ENCODE data around the gene HOXC12.
A peak's percentile ranks its signal among the peaks of the same experiment; 100 is the strongest.

HOXC12 gene

DNA sequence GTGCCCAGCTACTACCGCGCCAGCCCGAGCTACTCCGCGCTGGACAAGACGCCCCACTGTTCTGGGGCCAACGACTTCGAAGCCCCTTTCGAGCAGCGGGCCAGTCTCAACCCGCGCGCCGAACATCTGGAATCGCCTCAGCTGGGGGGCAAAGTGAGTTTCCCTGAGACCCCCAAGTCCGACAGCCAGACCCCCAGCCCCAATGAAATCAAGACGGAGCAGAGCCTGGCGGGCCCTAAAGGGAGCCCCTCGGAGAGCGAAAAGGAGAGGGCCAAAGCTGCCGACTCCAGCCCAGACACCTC is 30.9 kb downstream of the HOXC12 start:
- DNase-seq, result no peak

DNA sequence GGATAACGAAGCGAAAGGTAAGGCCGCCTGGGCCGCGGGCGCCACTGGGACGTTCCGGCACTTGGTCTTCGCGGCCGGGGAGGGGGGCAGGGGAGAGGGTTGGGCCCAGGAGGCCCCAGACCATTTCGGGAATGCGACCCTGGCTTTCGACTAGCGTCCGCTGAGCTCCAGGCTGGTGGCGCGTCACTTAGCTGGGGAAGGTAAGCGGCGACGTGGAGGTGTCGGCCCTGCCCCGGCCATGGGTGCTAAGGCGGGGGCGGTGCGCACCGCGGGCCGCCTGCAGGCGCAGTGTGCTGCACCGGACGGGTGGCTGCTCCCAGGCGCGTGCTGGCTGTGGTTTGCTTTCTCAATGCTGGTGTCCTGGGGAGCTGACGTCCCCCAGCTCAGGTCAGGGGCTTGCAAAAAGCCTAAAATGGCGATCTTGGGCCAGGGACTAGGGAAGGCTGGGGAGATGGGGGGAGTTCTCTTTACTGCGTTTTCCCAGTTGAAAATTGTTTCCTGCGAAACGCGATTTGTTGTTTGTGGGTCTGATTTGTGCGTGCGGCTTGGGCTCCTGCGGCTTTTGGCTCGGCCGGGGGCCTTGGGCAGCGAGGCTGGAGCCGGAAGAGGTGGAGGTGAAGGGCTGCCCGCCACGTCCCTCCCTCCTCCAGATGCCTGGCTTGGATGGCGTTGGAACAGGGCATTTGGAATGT is 31.4 kb downstream of the HOXC12 start:
- DNase-seq, result no peak

DNA sequence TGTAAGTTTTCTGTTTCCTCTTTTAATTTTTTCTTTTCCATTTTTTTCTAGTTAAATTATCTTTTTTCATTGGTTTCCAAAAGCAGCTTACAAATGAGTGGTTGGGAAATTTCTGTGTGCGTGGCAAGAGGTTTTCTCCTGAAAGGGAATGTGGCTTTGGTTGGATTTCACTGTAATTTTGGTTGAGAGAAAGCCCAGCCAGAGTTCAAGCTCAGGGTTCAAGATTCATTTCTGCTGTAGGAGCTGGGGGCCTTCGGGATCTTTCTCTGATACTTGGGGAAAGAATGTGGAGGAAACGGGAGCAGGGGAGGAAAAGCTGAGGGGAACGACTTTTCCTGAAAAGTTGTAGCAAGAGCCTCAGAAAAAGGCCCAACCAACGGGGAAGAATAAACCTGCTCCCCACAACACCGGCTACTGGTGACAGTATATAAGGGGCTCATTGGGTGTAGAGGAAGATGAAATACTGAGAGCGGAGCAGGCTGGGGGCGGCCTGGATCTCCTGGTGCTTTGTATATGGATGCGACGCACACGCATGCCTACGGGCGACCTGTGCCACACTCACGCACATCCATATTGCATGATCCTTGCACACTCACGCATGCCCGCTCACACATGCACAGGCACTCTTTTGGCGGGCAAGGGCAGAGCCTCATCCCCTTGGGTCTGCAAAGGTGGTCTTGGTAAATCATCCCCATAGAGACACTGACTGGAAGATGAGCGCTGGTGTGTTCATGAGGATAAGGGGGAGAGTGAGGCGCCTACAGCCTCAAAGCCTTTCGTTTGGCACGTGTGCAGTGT is 32.2 kb downstream of the HOXC12 start:
- no peak for DNase-seq

DNA sequence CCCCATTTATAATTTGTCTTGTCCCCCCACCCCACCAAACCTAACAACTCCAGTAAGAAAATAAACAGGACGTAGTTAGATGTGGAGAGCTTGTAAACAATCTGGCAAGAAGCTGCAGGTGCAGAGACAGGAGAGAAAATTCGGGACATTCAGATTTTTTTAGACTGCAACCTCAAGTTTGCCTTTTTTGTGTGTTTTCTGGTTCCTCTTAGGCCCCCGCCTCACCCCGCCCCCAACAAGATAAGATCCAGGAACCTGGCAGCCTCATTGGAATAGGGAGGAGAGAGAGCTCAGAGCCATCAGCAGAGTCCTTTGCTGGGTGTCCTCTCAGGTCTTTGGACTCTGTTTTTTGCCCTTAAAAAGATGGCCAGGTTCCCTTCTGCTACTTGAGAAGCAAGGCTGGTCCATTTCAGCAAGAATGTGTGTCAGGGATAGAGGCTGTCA is 33.1 kb downstream of the HOXC12 start:
- no peak for DNase-seq

DNA sequence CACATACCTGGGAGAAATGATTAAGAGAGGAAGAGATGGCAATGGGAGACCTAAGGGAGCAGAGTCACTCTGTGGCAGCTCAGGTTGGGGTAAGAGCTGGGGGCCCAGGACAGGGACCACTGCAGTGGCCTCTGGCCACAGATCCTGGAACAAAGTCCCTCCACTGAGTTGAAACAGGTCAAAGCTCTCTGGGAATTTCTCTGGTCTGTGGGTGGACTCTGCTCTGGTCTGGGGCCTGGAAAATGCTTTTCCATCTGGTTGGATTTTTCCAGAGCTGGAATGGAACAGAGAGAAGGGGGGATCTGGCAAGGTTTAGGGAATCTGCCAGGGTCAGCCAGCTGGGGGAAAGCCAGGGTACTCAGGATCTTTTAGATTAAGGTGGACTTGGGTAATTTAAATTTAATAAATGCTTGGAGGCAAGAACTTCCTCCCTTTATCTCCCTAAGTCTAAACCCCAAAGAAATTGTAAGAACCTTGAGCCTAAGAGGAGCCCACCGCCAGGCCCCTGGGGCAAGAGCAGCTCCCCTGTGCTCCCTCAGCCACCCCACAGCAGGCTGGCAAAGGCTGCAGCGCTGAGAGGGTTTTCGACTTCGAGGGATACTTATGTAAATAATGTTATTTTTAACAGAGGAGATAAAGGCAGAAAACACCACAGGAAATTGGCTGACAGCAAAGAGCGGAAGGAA is 34.0 kb downstream of the HOXC12 start:
- no peak for DNase-seq

DNA sequence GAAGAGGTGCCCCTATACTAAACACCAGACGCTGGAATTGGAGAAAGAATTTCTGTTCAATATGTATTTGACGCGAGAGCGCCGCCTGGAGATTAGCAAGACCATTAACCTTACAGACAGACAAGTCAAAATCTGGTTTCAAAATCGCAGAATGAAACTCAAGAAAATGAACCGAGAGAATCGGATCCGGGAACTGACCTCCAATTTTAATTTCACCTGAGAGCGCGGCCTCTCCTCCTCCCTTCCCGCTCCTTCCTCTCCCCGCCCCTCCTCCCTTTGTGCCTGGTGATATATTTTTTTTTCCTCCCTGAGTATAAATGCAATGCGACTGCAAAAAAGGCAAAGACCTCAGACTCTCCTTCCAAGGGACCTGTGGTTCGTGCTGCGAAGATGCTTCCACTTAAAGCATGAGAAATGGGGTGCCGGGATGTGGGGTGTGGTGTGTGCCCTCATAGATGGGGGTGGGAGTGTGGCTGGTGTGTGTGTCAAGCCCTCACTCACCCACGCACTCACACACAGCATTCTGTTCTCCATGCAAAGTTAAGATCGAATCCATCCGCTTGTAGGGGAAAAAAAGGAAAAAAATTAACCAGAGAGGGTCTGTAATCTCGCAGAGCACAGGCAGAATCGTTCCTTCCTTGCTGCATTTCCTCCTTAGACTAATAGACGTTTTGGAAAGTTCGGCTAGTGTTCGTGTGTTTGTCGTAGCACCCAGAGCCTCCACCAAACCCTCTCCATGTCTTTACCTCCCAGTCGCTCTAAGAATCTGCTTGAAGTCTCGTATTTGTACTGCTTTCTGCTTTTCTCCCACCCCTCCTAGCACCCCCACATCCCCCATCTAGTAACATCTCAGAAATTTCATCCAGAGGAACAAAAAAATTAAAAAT is 34.8 kb downstream of the HOXC12 start:
- DNase-seq, result peak; percentile 77

DNA sequence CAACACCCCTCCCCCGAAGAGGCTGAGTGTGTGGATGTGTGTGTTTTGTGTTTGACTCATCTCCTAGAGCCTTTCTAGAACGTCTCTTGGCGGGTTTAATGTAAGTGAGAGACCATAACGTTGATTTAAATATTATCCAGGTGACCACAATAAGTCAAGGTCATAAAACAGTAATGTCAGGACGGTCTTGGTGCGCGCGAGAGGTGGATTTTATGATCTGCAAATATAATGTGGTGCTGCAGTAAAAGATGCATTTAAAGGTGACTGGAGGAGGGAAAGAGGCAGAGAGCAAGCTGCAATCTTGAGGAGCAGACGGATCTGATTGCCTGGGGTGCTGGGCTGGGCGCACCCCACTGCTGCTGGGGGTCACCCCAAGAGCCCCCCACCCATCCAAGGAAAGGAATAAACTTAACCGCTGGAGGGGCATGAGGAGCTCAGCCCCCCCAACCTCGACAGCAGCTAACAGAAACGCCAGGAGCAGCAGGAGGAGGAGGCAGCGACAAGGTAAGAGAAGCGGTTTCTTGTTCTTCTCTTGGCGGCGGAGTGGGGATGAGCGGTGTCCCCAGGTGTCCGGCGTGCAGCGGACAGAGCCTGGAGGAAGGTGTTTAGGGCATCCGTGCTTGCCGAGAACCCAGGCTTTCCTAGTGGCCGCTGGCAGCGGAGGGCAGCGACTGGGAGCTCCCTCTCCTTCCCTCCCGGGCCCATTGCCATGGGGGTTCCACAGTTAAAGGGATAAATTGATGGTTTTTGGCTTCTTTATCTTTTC is 35.8 kb downstream of the HOXC12 start:
- DNase-seq, result no peak

DNA sequence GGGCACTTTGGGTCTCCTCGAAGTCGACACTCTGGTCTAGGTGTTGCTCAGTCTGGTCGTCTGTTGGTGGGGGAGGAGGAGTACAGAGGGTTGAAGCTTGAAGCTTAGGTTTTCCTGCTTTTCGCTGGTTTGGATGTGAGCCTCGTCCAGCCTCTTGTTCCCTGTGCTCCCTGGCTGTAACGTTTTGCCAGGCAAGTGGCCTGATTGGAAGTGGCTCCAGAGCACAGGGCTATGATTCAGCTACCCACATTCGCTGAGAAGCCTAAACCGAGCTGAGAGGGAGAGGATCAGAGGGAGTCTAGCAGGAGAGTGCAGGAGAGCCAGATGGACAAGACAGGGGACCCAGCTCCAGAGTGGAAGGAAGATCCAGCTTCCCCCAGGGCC is 36.4 kb downstream of the HOXC12 start:
- DNase-seq, result peak; percentile 63

DNA sequence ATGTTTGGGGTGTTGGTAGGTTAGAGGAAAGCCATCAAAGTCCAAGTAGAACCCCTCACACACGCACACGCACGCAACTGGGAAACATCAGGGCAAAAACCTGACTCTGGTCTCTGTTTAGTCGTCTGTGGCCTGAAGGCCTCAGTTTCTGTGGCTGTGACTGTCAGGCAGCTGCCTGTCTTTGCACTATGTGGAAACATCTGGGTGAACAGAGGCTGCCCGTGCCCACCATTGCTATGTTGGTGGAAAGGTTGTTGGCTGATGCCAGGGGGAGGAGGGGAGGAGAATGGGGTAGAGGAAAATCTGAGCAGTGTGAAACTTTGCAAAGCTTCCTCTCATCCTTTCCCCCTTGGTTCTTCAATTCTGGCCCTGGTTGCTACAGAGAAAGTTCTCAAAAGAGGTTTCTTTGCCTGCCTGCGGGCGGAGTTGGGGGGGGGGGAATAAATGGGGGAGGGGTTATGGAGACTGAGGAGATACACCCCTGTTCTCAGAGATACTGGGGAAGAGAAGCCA is 37.7 kb downstream of the HOXC12 start:
- DNase-seq, result no peak

DNA sequence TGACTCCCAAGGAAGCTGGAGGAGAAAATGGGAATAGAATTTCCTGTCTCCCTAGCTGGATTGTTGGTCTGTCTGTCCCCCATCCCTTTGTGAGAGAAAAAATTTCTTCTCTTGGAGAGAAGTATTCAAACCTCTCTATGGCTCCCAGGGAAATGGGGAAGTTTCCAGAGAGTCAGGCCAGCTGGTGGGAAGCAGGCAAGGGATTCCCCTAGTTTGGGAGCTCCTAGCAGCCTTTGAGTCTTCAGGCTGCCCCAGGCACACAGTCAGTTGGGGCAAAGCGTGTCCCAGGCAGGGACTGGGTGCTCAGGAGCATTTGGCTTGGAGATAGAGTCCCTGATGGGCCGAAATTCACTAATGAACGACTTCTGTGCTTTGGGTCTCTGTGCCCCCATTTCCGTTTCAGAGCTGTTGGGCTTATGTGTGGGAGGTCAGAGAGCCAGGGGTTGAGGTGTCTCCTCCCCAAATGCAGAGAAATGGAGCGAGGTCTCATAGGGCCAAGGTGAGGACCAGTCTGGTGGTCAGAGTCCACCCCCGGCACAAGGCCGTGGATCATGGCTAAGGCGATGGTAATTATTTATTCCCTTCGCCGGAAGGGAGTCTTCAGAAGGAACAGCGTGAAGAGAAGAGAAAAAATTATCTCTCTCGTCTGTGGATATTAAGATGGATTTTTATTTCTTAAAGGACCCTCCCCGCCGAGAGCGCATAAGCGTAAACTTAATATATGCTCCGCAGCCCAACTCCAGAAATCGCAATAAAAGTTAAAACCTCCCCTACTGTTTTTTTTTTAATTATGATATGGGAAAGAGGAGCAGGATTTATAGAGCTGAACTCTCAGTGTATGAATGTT is 38.7 kb downstream of the HOXC12 start:
- DNase-seq, result no peak

DNA sequence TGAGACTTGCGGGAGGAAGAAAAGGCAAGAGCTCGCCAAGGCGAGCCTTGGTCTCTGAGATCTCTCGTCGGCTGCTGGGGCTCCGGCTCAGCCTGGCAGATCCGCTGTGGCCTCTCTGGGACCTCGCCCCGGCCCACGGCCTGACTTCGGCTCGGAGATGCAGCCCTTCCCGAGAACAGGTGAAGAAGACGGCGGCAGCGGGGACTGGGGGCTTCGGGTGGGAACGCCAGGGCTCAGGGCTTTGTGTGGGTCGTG is 39.2 kb downstream of the HOXC12 start:
- no peak for DNase-seq

DNA sequence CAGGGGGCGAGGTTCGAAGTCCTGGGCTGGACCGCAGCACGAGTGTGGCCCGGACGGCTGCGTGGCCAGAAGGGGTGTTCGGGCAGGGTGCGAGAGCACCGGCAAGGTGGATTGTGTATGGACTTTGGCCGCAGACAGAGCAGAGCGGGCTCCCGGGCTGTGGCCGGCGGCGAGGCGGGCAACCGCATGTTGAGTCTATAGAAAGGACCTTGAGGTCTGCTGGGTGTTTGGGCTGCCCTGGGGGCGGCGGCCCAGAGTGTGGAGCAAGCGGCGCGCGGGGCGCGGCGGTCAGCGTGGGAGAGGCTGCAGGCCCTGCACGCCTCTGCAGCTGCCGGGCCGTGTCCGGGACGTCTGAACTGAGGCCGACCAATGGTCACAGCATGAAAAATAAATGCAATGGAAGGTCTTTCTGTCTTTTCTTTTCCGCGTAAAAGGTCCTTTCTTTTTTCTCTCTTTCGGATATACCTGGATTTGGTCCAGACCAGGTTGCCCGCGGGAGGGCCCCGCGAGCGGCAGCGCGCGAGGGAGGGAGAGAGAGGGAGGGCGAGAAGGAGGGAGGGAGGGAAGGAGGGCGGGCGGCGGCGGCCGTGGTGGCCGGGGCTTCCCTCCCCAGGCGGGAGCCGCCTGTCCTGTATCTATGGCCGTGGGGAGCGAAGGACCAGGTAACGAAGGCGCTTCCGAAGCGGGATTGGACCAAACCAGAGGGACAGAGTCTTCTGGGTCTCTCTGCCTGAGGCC is 39.7 kb downstream of the HOXC12 start:
- no peak for DNase-seq

DNA sequence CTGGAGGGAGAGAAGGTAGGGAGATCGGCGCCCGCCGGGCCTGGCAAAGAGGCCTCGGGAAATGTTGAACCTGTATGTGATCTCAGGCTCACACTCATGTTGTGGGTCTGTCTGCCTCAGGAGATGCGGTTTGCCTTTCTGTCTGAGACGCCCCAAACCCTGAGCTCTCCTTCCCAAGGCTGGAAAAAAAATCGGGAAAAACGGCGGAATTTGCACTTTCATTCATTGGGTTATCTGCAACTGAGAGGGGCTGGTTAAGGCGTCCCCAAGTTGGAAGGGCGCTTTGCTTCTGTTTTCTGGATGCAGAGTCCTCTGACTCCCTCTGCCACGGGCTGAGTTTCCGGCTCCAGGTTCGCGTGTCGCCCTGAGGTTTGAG is 40.3 kb downstream of the HOXC12 start:
- DNase-seq, result no peak

DNA sequence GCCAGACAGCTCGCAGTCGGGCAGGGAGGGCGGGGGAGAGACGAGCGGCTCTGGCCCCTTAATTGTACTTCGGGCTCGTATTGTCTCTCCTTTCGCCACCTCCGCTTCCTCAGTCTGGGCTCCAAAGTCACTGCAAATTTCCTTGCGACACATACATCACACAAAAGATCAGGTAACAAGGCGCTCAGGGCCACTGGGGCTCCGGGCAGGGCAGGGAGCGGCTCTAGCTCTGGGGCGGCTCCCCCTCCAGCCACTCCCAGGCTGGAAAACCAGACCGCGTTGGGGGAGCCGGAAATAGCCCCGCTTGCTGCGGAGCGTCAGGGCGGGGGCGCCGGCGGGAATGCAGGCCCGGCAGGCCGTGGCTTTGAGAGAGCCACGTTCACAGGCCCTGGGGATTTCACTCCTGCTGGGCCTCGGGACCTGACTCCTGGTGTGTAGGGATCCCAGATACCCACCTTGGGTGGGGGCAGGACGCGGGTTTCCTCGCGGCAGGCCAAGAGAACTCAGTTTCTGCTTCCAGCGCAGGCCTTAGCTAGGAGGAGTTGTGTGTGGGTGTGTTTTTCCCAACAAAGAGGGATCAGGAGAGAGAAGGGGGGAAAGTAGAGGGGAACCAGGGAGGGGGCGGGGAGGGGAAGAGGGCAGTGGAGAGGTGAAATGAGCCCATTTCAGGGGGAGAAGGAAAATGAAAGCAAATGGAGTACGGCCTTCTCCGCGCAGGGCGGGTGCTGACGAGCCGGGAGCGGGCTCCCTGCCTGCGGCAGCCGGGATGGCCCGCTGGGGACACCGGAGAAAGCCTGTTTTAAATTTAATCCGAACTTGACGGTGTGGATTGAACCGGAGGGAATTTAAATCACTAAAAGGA is 40.9 kb downstream of the HOXC12 start:
- DNase-seq, result peak; percentile 62

DNA sequence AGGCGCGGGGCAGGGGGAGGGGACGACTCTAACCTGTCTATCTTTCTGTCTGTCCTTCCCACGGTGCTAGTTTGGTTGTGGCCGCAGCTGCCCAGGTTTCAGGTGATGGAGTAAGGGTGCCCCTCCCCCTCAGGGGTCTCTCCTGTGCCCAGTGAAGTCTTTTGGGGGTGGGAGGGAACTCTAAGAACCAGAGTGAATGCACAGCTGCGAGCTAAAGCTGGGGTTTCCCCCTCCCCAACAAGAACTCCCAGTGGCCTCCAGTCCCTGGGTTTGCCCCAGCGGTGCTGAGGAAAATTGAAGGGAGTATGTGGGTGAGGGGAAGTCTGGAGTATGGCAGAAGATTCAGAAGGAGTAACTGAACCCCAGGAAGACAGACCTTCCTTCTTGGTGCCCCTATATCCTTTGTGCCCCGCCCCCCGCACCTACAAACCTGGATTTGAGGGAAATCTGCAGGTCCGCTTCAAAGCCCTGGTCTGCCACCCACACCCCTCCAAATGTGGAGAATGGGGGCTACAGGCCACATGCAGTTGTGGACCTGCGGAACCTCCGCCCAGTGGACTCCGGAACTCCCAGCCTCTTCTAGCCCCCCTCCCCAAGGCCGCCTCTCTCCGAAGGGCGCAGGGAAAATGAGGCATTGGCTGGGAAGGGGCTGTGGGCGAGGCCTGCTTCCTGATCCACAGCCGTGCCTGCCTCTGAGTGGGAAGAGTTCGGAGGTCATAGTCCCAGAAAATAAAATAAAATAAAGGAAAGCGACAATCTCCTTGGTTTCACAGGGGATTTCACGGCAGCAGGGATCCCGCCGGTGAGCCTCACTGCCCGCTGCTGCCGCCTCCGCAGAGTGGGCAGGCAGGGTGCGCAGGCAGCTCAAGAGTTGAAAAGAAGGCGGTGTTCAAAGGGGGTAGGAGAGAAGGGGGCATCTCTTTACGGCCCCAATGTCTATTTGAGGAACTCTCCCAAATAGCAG is 41.8 kb downstream of the HOXC12 start:
- DNase-seq, result no peak

DNA sequence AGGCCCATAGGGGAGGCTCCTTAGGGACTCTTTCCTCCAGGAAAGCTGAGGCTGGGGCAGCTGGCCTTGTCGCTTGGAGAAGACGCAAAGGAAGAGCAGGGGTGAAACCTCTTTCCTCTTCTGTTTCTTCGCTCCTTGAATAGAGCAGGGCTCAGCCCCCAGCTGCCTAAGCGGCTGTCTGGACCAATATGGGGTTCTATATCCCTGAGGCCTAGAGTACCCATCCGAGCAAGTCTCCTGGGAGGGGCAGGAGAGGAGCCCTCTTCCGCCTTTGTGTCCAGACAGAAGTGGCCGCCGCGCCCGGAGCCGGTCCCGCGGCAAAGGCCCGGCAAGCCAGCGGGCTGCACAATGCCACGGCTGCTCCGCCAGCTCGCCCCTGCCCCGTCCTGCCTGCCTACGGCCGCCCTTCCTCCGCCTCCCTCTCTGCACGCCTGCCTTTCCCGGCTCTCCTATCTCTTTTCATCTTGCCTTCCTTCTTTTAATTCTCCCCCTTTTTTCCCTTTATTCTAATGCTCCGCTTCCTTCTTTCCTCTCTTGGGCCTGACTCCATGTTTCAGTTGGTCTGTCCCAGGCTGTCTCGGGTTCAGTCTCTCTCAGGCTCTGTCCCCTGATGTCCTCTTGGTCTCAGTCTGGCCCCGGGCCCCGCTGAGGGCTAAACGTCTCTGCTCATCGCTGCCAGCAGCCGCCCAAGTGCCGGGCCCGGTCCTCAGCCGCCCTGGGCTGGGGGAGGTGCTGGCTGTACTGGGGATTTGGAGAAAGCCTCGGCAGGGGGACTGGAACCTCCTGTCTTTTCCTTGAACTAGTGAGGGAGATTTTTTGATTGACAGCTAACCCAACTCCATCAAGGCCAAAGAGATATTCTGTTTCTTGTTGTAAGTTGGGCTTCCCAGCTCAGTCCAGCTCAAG is 42.8 kb downstream of the HOXC12 start:
- DNase-seq, result no peak
